Adipocyte (in vitro differentiated cells): ENCODE measurements around the gene MYO1D.
"Not testable (repeated sequence)": the region's sequence is repeated elsewhere in the genome, so short reads cannot be mapped to it uniquely, and the experiment has no call there.

Experiments
- DNase-seq: peaks from one replicate; pipeline ENCODE4 v3.0.0-alpha.2; 2015; ENCODE audit warnings: low read depth
- H3K27me3 ChIP-seq: replicated peaks from 2 replicates; pipeline ENCODE4 v1.7.0; 2013; ENCODE audit warnings: mild to moderate bottlenecking, low read length, moderate library complexity; ENCODE audit not compliant: control insufficient read depth, insufficient read depth
- H3K36me3 ChIP-seq: 2 replicates; pipeline ENCODE4 v1.7.0; 2013; ENCODE audit warnings: low read length, mild to moderate bottlenecking, moderate library complexity; ENCODE audit not compliant: control insufficient read depth, insufficient read depth, severe bottlenecking
- H3K4me1 ChIP-seq: 2 replicates; pipeline ENCODE4 v1.7.0; 2013; ENCODE audit warnings: mild to moderate bottlenecking, low read length, moderate library complexity; ENCODE audit not compliant: control insufficient read depth, insufficient read depth
- H3K4me3 ChIP-seq: 2 replicates; pipeline ENCODE4 v1.7.0; 2013; ENCODE audit warnings: mild to moderate bottlenecking, low read length, moderate library complexity
- H3K9ac ChIP-seq: 2 replicates; pipeline ENCODE4 v1.7.0; 2013; ENCODE audit warnings: mild to moderate bottlenecking, low read length, moderate library complexity
- H3K9me3 ChIP-seq: 2 replicates; pipeline ENCODE4 v1.7.0; 2013; ENCODE audit warnings: mild to moderate bottlenecking, low read length, moderate library complexity; ENCODE audit not compliant: control insufficient read depth

The MYO1D gene

GRCh38 chr17:32887410-32887809, 10.5 kb upstream of the MYO1D start:
- H3K36me3 ChIP-seq, H3K27me3 ChIP-seq, DNase-seq, H3K9ac ChIP-seq, H3K4me1 ChIP-seq, H3K9me3 ChIP-seq, H3K4me3 ChIP-seq: not testable (repeated sequence)

GRCh38 chr17:32886951-32887350, 10.0 kb upstream of the MYO1D start:
- H3K9me3 ChIP-seq, H3K36me3 ChIP-seq: not testable (repeated sequence)

GRCh38 chr17:32882734-32883133, 5.8 kb upstream of the MYO1D start:
- Histone ChIP-seq H3K9ac (no peak overlapping the region), H3K9me3 (no peaks in the 10 kb centered on the region), H3K27me3 (no peaks in the 10 kb centered on the region), H3K4me3 (no peak overlapping the region), H3K36me3 (no peaks in the 10 kb centered on the region), H3K4me1 (peaks cover 27% of the 10 kb centered on the region)
- no peak for DNase-seq

More at GRCh38 chr17:32886951-32887350, 10.0 kb upstream of the MYO1D start:
- not testable (repeated sequence) for H3K4me3 ChIP-seq, H3K27me3 ChIP-seq, H3K9ac ChIP-seq, DNase-seq, H3K4me1 ChIP-seq

- H3K9me3 ChIP-seq: no peaks in the 10 kb centered on the region
- no peak for DNase-seq
- H3K4me1 ChIP-seq: peaks cover 32% of the 10 kb centered on the region
- H3K4me3 ChIP-seq: no peak overlapping the region
- no peaks in the 10 kb centered on the region for H3K27me3 ChIP-seq
- no peaks in the 10 kb centered on the region for H3K36me3 ChIP-seq
- no peak overlapping the region for H3K9ac ChIP-seq
These were observed 5.1 kb upstream of the MYO1D start for GRCh38 chr17:32882029-32882428.

GRCh38 chr17:32880671-32881453, 3.9 kb upstream of the MYO1D start:
- Histone ChIP-seq H3K36me3 (no peaks in the 10 kb centered on the region), H3K9ac (no peak overlapping the region), H3K27me3 (no peaks in the 10 kb centered on the region), H3K9me3 (no peaks in the 10 kb centered on the region), H3K4me3 (no peak overlapping the region), H3K4me1 (peaks cover 32% of the 10 kb centered on the region)
- no peak for DNase-seq

- peaks cover 32% of the 10 kb centered on the region for H3K4me1 ChIP-seq
- no peaks in the 10 kb centered on the region for H3K9me3 ChIP-seq
- no peak overlapping the region for H3K9ac ChIP-seq
- no peaks in the 10 kb centered on the region for H3K27me3 ChIP-seq
- H3K36me3 ChIP-seq: no peaks in the 10 kb centered on the region
- DNase-seq: no peak
- no peak overlapping the region for H3K4me3 ChIP-seq
These were observed 2.2 kb upstream of the MYO1D start for GRCh38 chr17:32879134-32879533.

GRCh38 chr17:32878211-32878610, 1.3 kb upstream of the MYO1D start:
- Histone ChIP-seq H3K4me3 (no peak overlapping the region), H3K36me3 (no peaks in the 10 kb centered on the region), H3K9me3 (no peaks in the 10 kb centered on the region), H3K9ac (peak overlapping the region; percentile 85), H3K27me3 (no peaks in the 10 kb centered on the region), H3K4me1 (peaks cover 34% of the 10 kb centered on the region)
- DNase-seq: peak; percentile 47

GRCh38 chr17:32877164-32877764, 340 bp upstream of the MYO1D start:
- Histone ChIP-seq H3K4me3 (peak overlapping the region; percentile 91), H3K36me3 (no peaks in the 10 kb centered on the region), H3K27me3 (no peaks in the 10 kb centered on the region), H3K9me3 (no peaks in the 10 kb centered on the region), H3K4me1 (peaks cover 28% of the 10 kb centered on the region), H3K9ac (peak overlapping the region; percentile 89)
- peak; percentile 95 for DNase-seq

- peak overlapping the region; percentile 91 for H3K4me3 ChIP-seq
These were observed 954 bp downstream of the MYO1D start for GRCh38 chr17:32875923-32876416.

GRCh38 chr17:32875230-32875917, 1.6 kb downstream of the MYO1D start:
- H3K27me3 ChIP-seq: no peaks in the 10 kb centered on the region
- no peaks in the 10 kb centered on the region for H3K36me3 ChIP-seq
- peaks cover 35% of the 10 kb centered on the region for H3K4me1 ChIP-seq
- H3K9me3 ChIP-seq: no peaks in the 10 kb centered on the region
- H3K4me3 ChIP-seq: peak overlapping the region; percentile 91
- no peak for DNase-seq
- H3K9ac ChIP-seq: peak overlapping the region; percentile 89

More at GRCh38 chr17:32875923-32876416, 954 bp downstream of the MYO1D start:
- Histone ChIP-seq H3K36me3 (no peaks in the 10 kb centered on the region), H3K4me1 (peaks cover 34% of the 10 kb centered on the region), H3K9me3 (no peaks in the 10 kb centered on the region), H3K9ac (peak overlapping the region; percentile 89), H3K27me3 (no peaks in the 10 kb centered on the region)
- DNase-seq: peak; percentile 57

GRCh38 chr17:32873114-32873513, 3.8 kb downstream of the MYO1D start:
- no peaks in the 10 kb centered on the region for H3K9me3 ChIP-seq
- DNase-seq: no peak
- no peak overlapping the region for H3K9ac ChIP-seq
- H3K36me3 ChIP-seq: no peaks in the 10 kb centered on the region
- H3K4me1 ChIP-seq: peaks cover 48% of the 10 kb centered on the region
- H3K27me3 ChIP-seq: no peaks in the 10 kb centered on the region
- no peak overlapping the region for H3K4me3 ChIP-seq
